Effector memory CD8-positive, alpha-beta T cell (primary cell): ENCODE results near the gene STK32C.

Experiments used
- ATAC-seq: fragments of 150-1000 bp; cut with Tn5 transposase; replicated peaks from 2 replicates; pipeline ENCODE4 v1.10.0; 2021; ENCODE audit warnings: mild to moderate bottlenecking, moderate library complexity
- DNase-seq, 3 experiments: peaks; one replicate each; pipeline ENCODE4 v3.0.0; 2021
- H3K27ac Mint-ChIP-seq, 2 donors: one replicate each; pipeline ENCODE4 v1.8.0; 2022; ENCODE audit warnings: mild to moderate bottlenecking in 2 of 2, mixed read lengths in 2 of 2, moderate library complexity in 2 of 2
- H3K27me3 Mint-ChIP-seq, 2 donors: one replicate each; pipeline ENCODE4 v1.8.0; 2022; ENCODE audit warnings: mixed read lengths in 2 of 2
- H3K36me3 Mint-ChIP-seq: one replicate; pipeline ENCODE4 v1.8.0; 2022; ENCODE audit warnings: mild to moderate bottlenecking, moderate library complexity, mixed read lengths; ENCODE audit not compliant: insufficient read depth
- H3K4me1 Mint-ChIP-seq, 2 donors: one replicate each; pipeline ENCODE4 v1.8.0; 2022; ENCODE audit warnings: low read depth in 2 of 2, mixed read lengths in 2 of 2
- H3K4me3 Mint-ChIP-seq, 2 donors: one replicate each; pipeline ENCODE4 v1.8.0; 2022; ENCODE audit warnings: mild to moderate bottlenecking in 2 of 2, mixed read lengths in 2 of 2, moderate library complexity in 2 of 2
- H3K9me3 Mint-ChIP-seq, 2 donors: one replicate each; pipeline ENCODE4 v1.8.0; 2022; ENCODE audit warnings: mixed read lengths in 2 of 2

Gene STK32C

GRCh38 chr10:132231656-132232022 lies 76.1 kb downstream of the STK32C start:
- peak overlapping the region; percentile 80 to 92 for H3K27ac Mint-ChIP-seq
- no peak for DNase-seq
- no peak for ATAC-seq
- H3K4me1 Mint-ChIP-seq: peaks cover 12 to 21% of the 10 kb centered on the region in 2 donors
- H3K36me3 Mint-ChIP-seq: no peaks in the 10 kb centered on the region
- H3K27me3 Mint-ChIP-seq: no peaks in the 10 kb centered on the region
- no peaks in the 10 kb centered on the region for H3K9me3 Mint-ChIP-seq
- no peak overlapping the region for H3K4me3 Mint-ChIP-seq

DNA sequence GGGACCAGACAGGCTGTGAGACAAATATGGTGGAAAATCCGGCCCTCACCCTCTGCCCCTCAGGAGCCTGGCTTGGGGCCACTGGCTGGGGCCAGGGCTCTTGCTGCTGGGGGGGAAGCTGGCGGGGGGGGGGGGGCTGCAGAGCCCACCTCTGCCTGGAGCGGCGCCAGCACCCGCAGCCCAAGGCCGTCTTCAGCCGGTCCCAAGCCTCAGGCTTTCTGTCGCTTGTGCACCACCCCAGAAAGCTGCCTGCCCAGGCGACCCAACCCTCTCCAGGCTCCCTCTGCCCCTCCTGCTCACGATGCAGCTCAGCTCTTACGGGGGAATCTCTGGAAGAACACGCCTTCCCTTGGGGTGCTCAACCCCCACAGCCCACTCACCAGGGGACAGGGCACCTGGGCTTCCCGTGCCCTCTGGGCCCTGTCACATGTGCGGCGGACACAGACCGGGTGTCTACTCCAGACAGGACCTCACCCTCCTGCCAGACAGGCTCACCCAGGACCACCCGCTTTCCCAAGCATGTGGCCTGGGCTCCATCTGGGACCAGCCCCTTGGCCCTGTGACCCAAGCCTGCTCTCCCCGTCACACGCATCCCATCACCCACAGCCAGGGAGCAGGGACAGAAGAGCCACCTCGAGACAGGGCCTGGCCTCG lies 77.1 kb downstream of the STK32C start:
- Mint-ChIP-seq H3K36me3 (no peaks in the 10 kb centered on the region), H3K27ac (peak overlapping the region; percentile 85 to 92), H3K4me1 (peaks cover 12 to 21% of the 10 kb centered on the region in 2 donors), H3K9me3 (no peaks in the 10 kb centered on the region), H3K27me3 (no peaks in the 10 kb centered on the region), H3K4me3 (peak overlapping the region; percentile 59 to 82)
- ATAC-seq (no peak), DNase-seq (no peak)

GRCh38 chr10:132229834-132230556 lies 77.8 kb downstream of the STK32C start:
- Mint-ChIP-seq H3K9me3 (no peaks in the 10 kb centered on the region), H3K27ac (peak overlapping the region; percentile 85 to 92), H3K36me3 (no peaks in the 10 kb centered on the region), H3K4me3 (peak overlapping the region; percentile 59 to 82), H3K27me3 (no peaks in the 10 kb centered on the region), H3K4me1 (peaks cover 12 to 21% of the 10 kb centered on the region in 2 donors)
- peak in 1 of 3 experiments; percentile 16 for DNase-seq
- peak; percentile 70 for ATAC-seq

GRCh38 chr10:132229096-132229495 lies 78.7 kb downstream of the STK32C start:
- Mint-ChIP-seq H3K9me3 (no peaks in the 10 kb centered on the region), H3K27me3 (no peaks in the 10 kb centered on the region), H3K36me3 (no peaks in the 10 kb centered on the region), H3K4me3 (peak overlapping the region in 1 of 2 donors; percentile 59), H3K4me1 (peaks cover 12 to 21% of the 10 kb centered on the region in 2 donors), H3K27ac (peak overlapping the region in 1 of 2 donors; percentile 85)
- DNase-seq: no peak
- ATAC-seq: no peak

DNA sequence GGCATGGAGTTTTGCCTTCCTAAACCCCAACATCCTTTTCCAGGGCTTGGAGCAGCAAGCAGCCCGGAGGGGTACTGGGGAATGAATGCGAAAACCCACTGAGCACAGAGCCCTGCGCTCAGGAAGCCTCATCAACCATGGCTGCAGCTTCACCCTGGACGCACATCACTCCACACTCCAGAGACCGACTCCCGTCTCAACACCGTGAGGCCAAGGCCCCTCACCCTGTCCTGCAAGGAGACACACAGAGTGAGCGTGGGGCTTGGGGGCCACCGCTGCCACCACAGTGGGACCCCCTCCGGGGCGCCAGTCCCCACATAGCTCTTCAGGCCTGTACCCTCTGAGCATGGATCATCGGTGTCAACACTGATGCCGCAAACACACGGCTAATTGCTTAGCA lies 79.1 kb downstream of the STK32C start:
- Mint-ChIP-seq H3K27me3 (no peaks in the 10 kb centered on the region), H3K4me1 (peaks cover 14 to 21% of the 10 kb centered on the region in 2 donors), H3K9me3 (no peaks in the 10 kb centered on the region), H3K27ac (no peak overlapping the region), H3K4me3 (peak overlapping the region in 1 of 2 donors; percentile 59), H3K36me3 (no peaks in the 10 kb centered on the region)
- ATAC-seq (no peak), DNase-seq (no peak)

- Mint-ChIP-seq H3K4me3 (no peak overlapping the region), H3K9me3 (no peaks in the 10 kb centered on the region), H3K27me3 (no peaks in the 10 kb centered on the region), H3K27ac (no peak overlapping the region), H3K36me3 (peaks cover 2% of the 10 kb centered on the region), H3K4me1 (peaks cover 14 to 21% of the 10 kb centered on the region in 2 donors)
- no peak for ATAC-seq
- DNase-seq: no peak
These were observed 79.8 kb downstream of the STK32C start for GRCh38 chr10:132227851-132228390.

GRCh38 chr10:132226586-132227405 lies 81.0 kb downstream of the STK32C start:
- DNase-seq: no peak
- Mint-ChIP-seq H3K27ac (peak overlapping the region in 1 of 2 donors; percentile 64), H3K27me3 (no peaks in the 10 kb centered on the region), H3K36me3 (peaks cover 2% of the 10 kb centered on the region), H3K4me1 (peaks cover 14 to 17% of the 10 kb centered on the region in 2 donors), H3K4me3 (no peak overlapping the region), H3K9me3 (no peaks in the 10 kb centered on the region)
- ATAC-seq: no peak

- peaks cover 2% of the 10 kb centered on the region for H3K36me3 Mint-ChIP-seq
- no peaks in the 10 kb centered on the region for H3K9me3 Mint-ChIP-seq
- no peak overlapping the region for H3K4me3 Mint-ChIP-seq
- no peak for ATAC-seq
- no peaks in the 10 kb centered on the region for H3K27me3 Mint-ChIP-seq
- peaks cover 11 to 17% of the 10 kb centered on the region in 2 donors for H3K4me1 Mint-ChIP-seq
- no peak for DNase-seq
- no peak overlapping the region for H3K27ac Mint-ChIP-seq
These were observed 81.9 kb downstream of the STK32C start for GRCh38 chr10:132225849-132226205.

DNA sequence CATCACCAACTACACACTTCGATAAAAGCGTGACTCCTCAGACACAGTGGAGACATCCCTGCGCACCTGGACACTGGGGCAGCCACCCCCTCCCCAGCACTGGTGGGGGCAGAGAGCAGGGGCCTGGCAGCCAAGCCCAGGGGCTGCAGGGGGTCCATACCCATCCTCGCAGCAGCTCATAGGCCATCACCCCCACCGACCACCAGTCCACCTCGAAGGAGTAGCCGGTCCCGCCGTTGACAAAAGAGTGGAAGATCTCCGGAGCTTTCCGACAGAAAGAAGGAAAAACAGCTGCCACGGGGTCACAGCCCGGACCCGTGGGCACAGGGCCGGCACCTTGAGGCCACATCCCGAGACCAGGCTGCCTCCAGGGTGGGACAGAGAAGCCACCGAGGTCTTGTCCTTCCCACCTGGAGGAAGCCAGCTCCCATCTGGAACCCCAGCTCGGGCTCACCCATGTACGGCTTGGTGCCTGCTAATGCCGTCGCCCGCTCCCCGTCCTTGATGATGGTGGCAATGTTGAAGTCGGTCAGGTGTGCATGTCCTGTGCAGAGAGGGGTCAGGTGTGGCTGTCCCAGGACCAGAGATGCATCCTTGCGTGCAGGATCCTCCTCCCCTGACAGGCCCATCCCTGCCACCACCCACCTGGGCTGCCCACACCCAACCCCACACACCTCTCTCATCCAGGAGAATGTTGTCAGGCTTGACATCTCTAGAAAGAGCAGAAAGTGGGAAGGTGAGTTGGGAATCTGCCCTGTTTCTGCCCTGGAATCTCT lies 82.5 kb downstream of the STK32C start:
- ATAC-seq (no peak), DNase-seq (no peak)
- H3K27me3 Mint-ChIP-seq: no peaks in the 10 kb centered on the region
- peaks cover 2% of the 10 kb centered on the region for H3K36me3 Mint-ChIP-seq
- peaks cover 9 to 17% of the 10 kb centered on the region in 2 donors for H3K4me1 Mint-ChIP-seq
- no peaks in the 10 kb centered on the region for H3K9me3 Mint-ChIP-seq
- H3K4me3 Mint-ChIP-seq: no peak overlapping the region
- H3K27ac Mint-ChIP-seq: no peak overlapping the region

GRCh38 chr10:132224343-132225072 lies 83.2 kb downstream of the STK32C start:
- Mint-ChIP-seq H3K36me3 (peaks cover 2% of the 10 kb centered on the region), H3K9me3 (no peaks in the 10 kb centered on the region), H3K4me1 (peaks cover 5 to 12% of the 10 kb centered on the region in 2 donors), H3K4me3 (no peak overlapping the region), H3K27me3 (no peaks in the 10 kb centered on the region), H3K27ac (no peak overlapping the region)
- ATAC-seq (no peak), DNase-seq (no peak)

DNA sequence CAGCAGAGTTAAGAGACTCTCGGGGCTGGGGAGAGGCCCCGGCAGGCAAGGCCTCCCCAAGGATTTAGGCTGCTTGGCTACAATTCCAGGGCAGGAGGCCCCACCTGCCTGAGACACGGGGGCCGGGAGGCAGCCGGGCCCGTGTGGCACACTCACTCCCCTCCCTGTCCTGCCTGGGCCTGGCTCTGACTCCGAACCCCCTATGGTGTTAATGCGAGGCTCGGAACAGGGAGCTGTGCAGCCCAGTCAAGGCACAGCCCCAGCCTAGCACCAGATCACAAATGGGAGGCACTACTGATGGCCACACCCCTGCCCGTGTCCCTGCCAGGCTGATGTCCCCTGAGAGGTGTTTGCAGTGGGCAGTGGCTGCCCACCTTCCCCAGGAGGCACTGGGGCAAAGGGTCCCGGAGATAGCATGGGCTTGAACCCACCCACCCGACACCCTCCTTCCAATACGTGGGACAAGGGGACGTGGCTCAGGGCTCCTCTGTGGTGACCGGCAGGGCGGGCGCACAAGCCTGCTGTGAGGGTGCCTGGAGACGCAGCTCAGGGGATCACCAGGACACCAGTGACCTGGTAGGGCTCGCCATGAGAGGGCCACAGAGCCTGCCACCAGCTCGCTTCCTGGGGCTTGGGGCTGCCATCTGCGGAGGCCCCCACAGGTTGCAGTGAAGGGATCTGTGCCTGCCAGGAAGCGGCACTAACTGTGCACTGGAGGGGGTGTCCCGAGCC lies 84.0 kb downstream of the STK32C start:
- ATAC-seq: no peak
- Mint-ChIP-seq H3K4me3 (no peak overlapping the region), H3K9me3 (no peaks in the 10 kb centered on the region), H3K36me3 (peaks cover 2% of the 10 kb centered on the region), H3K27me3 (no peaks in the 10 kb centered on the region), H3K4me1 (peaks cover 2 to 6% of the 10 kb centered on the region in 2 donors), H3K27ac (peak overlapping the region in 1 of 2 donors; percentile 6)
- DNase-seq: no peak

DNA sequence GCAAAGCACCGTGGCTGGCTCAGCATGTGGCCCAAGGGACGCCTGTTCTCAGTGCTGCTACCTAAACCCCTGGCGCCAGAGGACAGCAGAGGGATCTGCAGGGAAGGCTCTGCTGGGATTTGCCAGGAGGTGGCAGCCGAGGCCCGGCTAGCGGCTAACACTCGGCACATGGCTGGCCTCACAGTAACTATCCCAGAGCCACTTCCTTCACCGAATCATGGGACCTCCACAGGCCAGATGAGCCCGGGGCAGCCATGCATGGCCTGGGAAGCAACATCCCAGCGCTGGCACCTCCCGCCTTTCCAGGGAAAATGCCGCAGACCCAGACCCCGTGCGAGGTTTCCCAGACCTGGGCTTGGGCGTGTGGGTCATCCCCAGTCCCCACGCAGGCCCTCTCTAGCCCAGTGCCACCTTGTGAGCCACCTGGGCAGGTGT lies 84.6 kb downstream of the STK32C start:
- H3K4me3 Mint-ChIP-seq: no peak overlapping the region
- peak overlapping the region in 1 of 2 donors; percentile 6 for H3K27ac Mint-ChIP-seq
- H3K4me1 Mint-ChIP-seq: peaks cover 2 to 6% of the 10 kb centered on the region in 2 donors
- ATAC-seq: peak; percentile 73
- no peaks in the 10 kb centered on the region for H3K9me3 Mint-ChIP-seq
- no peaks in the 10 kb centered on the region for H3K27me3 Mint-ChIP-seq
- H3K36me3 Mint-ChIP-seq: peaks cover 2% of the 10 kb centered on the region
- DNase-seq: peak; percentile 23 to 53 (median 27)
